SK-N-SH (cell line): Measurements from ENCODE around the gene MRPL41. TPM values are rescaled to one million over a fixed set of nuclear protein-coding genes. Genes with fewer than 3 reads are reported as not detected.

Experiments
- CTCF ChIA-PET: fragments of 300-600, 350-600 bp; formaldehyde crosslinking; extraction: SDS; loops from one replicate; lab custom pipeline; 2021; lab: Yijun Ruan, JAX
- POLR2A ChIA-PET: fragments of 350-600 bp; sonication (Branson Sonifier 250); formaldehyde crosslinking; extraction: SDS; loops from one replicate; lab custom pipeline; 2020; ENCODE audit warnings: antibody characterized with exemption, inconsistent platforms; lab: Yijun Ruan, JAX
- DNase-seq: peaks from one replicate; pipeline ENCODE4 v3.0.0; 2012
- H2AFZ ChIP-seq: fragments of 200-600 bp; sonication (generic); 2 replicates; pipeline ENCODE4 v1.8.1; 2016; ENCODE audit warnings: antibody characterized with exemption, mild to moderate bottlenecking, low read depth
- H3F3A ChIP-seq: fragments of 200-600 bp; sonication (generic); replicated peaks from 2 replicates; pipeline ENCODE3; 2016; ENCODE audit warnings: antibody characterized with exemption, mild to moderate bottlenecking; ENCODE audit not compliant: insufficient read depth
- H3K27ac ChIP-seq, 2 experiments: fragments of 200-500 bp in 1 of 2; fragments of 200-600 bp in 1 of 2; sonication (Bioruptor generic) in 1 of 2; sonication (generic), shearing (Covaris generic) in 1 of 2; 2 replicates each; pipeline versions ENCODE4 v1.5.1 to v1.6.1; 2014 to 2016; ENCODE audit warnings: low read depth in 2 of 2, inconsistent platforms in 1 of 2, low read length in 1 of 2, mild to moderate bottlenecking in 1 of 2, mixed read lengths in 1 of 2
- H3K27me3 ChIP-seq: fragments of 200-600 bp; sonication (generic), shearing (Covaris generic); 2 replicates; pipeline ENCODE4 v1.6.1; 2016; ENCODE audit warnings: mixed run types; ENCODE audit not compliant: insufficient read depth
- H3K36me3 ChIP-seq, 2 experiments: fragments of 200-500 bp in 1 of 2; fragments of 200-600 bp in 1 of 2; sonication (Bioruptor generic) in 1 of 2; sonication (generic) in 1 of 2; replicated peaks in 1 of 2; 2 replicates each; pipeline versions ENCODE3 to v1.5.1; 2014 to 2016; ENCODE audit warnings: low read length in 1 of 2, mild to moderate bottlenecking in 1 of 2; ENCODE audit not compliant: insufficient read depth in 2 of 2, control insufficient read depth in 1 of 2
- H3K4me1 ChIP-seq, 2 experiments: fragments of 200-500 bp in 1 of 2; fragments of 200-600 bp in 1 of 2; sonication (Bioruptor generic) in 1 of 2; sonication (generic), shearing (Covaris generic) in 1 of 2; 2 replicates each; pipeline versions ENCODE4 v1.5.1 to v1.6.1; 2014 to 2016; ENCODE audit warnings: low read depth in 1 of 2, low read length in 1 of 2, mixed run types in 1 of 2; ENCODE audit not compliant: insufficient read depth in 2 of 2, control insufficient read depth in 1 of 2
- H3K4me2 ChIP-seq: fragments of 200-600 bp; sonication (generic), shearing (Covaris generic); 2 replicates; pipeline ENCODE4 v1.6.1; 2017; ENCODE audit warnings: mixed run types
- H3K4me3 ChIP-seq, 2 experiments: fragments of 200-500 bp in 1 of 2; fragments of 200-600 bp in 1 of 2; sonication (Bioruptor generic) in 1 of 2; sonication (generic), shearing (Covaris generic) in 1 of 2; 2 replicates each; pipeline versions ENCODE4 v1.5.1 to v1.8.1; 2014 to 2016; ENCODE audit warnings: low read depth in 2 of 2, inconsistent platforms in 1 of 2, low read length in 1 of 2, mild to moderate bottlenecking in 1 of 2, mixed read lengths in 1 of 2, moderate library complexity in 1 of 2
- H3K79me2 ChIP-seq: fragments of 200-600 bp; sonication (generic); 2 replicates; pipeline ENCODE4 v1.8.1; 2017; ENCODE audit warnings: mild to moderate bottlenecking; ENCODE audit not compliant: insufficient read depth
- H3K9ac ChIP-seq: fragments of 200-600 bp; sonication (generic); 2 replicates; pipeline ENCODE4 v1.6.1; 2017; ENCODE audit warnings: mixed run types
- H3K9me2 ChIP-seq: fragments of 200-600 bp; sonication (generic); 2 replicates; pipeline ENCODE4 v1.6.1; 2017; ENCODE audit warnings: mixed run types
- H3K9me3 ChIP-seq: fragments of 200-600 bp; sonication (generic); 2 replicates; pipeline ENCODE4 v1.6.1; 2017; ENCODE audit warnings: mixed run types, mild to moderate bottlenecking, moderate library complexity
- H4K20me1 ChIP-seq: fragments of 200-600 bp; sonication (generic); 2 replicates; pipeline ENCODE4 v1.6.1; 2017; ENCODE audit warnings: mild to moderate bottlenecking, mixed run types; ENCODE audit not compliant: insufficient read depth
- CHD2 ChIP-seq: fragments of 150-350 bp; IDR thresholded peaks from 2 replicates; pipeline ENCODE4 v1.6.1; 2018; ENCODE audit warnings: low read length; ENCODE audit not compliant: partially characterized antibody
- CTCF ChIP-seq: fragments of 200-600 bp; sonication (generic); IDR thresholded peaks from 2 replicates; pipeline ENCODE4 v1.6.1; 2017; ENCODE audit warnings: antibody characterized with exemption, mild to moderate bottlenecking, moderate library complexity
- EP300 ChIP-seq, 2 experiments: IDR thresholded peaks; 2 replicates each; pipeline versions ENCODE4 v1.4.0 to v1.6.1; 2012; ENCODE audit warnings: borderline replicate concordance in 1 of 2, low read depth in 1 of 2, low read length in 1 of 2
- FOSL2 ChIP-seq: IDR thresholded peaks from 2 replicates; pipeline ENCODE4 v1.4.0; 2012; ENCODE audit warnings: low read depth, mild to moderate bottlenecking, moderate library complexity, borderline replicate concordance
- FOXJ3 ChIP-seq: sonication (generic); formaldehyde crosslinking; IDR thresholded peaks from 2 replicates; pipeline ENCODE4 v1.5.1; 2020; ENCODE audit warnings: mild to moderate bottlenecking, missing genetic modification reagents
- GABPA ChIP-seq: IDR thresholded peaks from 2 replicates; pipeline ENCODE4 v1.4.0; 2012; ENCODE audit warnings: low read depth, mild to moderate bottlenecking
- GATA2 ChIP-seq: sonication (generic); formaldehyde crosslinking; IDR thresholded peaks from 2 replicates; pipeline ENCODE4 v1.5.0; 2020; ENCODE audit warnings: mild to moderate bottlenecking, missing genetic modification reagents
- MAX ChIP-seq: IDR thresholded peaks from 2 replicates; pipeline ENCODE4 v1.4.0; 2012; ENCODE audit warnings: low read depth
- MEF2A ChIP-seq: IDR thresholded peaks from 2 replicates; pipeline ENCODE4 v1.4.0; 2012; ENCODE audit warnings: low read depth, borderline replicate concordance
- NFIC ChIP-seq: IDR thresholded peaks from 2 replicates; pipeline ENCODE4 v1.4.0; 2012; ENCODE audit warnings: borderline replicate concordance
- NRF1 ChIP-seq: IDR thresholded peaks from 2 replicates; pipeline ENCODE4 v1.6.1; 2012; ENCODE audit warnings: low read depth, mild to moderate bottlenecking, low read length
- POLR2AphosphoS5 ChIP-seq: IDR thresholded peaks from 2 replicates; pipeline ENCODE4 v1.6.1; 2012; ENCODE audit warnings: low read depth, low read length
- RFX5 ChIP-seq: IDR thresholded peaks from 2 replicates; pipeline ENCODE4 v1.6.1; 2012; ENCODE audit warnings: mild to moderate bottlenecking, improper control_type of control experiment, low read length
- TAF1 ChIP-seq: IDR thresholded peaks from 2 replicates; pipeline ENCODE4 v1.6.1; 2012; ENCODE audit warnings: low read depth, mild to moderate bottlenecking, low read length, moderate library complexity, borderline replicate concordance
- WGBS: methylation state at CpG from one replicate; pipeline ENCODE4 v1.1.6; 2017; ENCODE audit warnings: low lambda C conversion rate; 5-methylcytosine and 5-hydroxymethylcytosine counted together
- polyA plus RNA-seq, 3 experiments: library from polyadenylated mRNA; depleted of rRNA; stranded (reverse); fragments of >200 nt; gene quantifications; 2 replicates each; pipeline ENCODE4 v1.2.3, GENCODE V29; 2012
- TF ChIP-seq, protein P1 (sequence below): IDR thresholded peaks from 2 replicates; pipeline ENCODE4 v1.4.0; 2012; ENCODE audit warnings: low read depth, borderline replicate concordance
- TF ChIP-seq, protein P2 (sequence below): IDR thresholded peaks from 2 replicates; pipeline ENCODE4 v1.4.0; 2012; ENCODE audit warnings: low read depth, borderline replicate concordance

MRPL41 gene
- polyA plus RNA-seq, 1 of the 3 experiments (the other 2 are of a cell fraction) = 58.9 TPM

- Histone ChIP-seq H3K27ac (no peak overlapping the region), H3K4me1 (peaks cover 9 to 18% of the 10 kb centered on the region in 2 experiments; a peak in 2 of 4 replicates), H4K20me1 (peaks cover 19% of the 10 kb centered on the region), H3K36me3 (peaks cover 9 to 59% of the 10 kb centered on the region in 2 experiments), H3K9me2 (no peaks in the 10 kb centered on the region), H3K9ac (no peak overlapping the region), H3K27me3 (no peaks in the 10 kb centered on the region), H3K9me3 (no peaks in the 10 kb centered on the region), H2AFZ (no peak overlapping the region)
- ChIA-PET POLR2A (no interaction called here), CTCF (interaction anchor here (0.9 to 2.2 kb wide), 2 partner anchors 8 to 12 kb away, joined by 3 to 27 read pairs; partner anchors contain the start of gene DPH7)
- DNase-seq = no peak
- WGBS = 83% methylated on average over 2 of the region's 14 CpGs
- TF ChIP-seq, protein P1, sequence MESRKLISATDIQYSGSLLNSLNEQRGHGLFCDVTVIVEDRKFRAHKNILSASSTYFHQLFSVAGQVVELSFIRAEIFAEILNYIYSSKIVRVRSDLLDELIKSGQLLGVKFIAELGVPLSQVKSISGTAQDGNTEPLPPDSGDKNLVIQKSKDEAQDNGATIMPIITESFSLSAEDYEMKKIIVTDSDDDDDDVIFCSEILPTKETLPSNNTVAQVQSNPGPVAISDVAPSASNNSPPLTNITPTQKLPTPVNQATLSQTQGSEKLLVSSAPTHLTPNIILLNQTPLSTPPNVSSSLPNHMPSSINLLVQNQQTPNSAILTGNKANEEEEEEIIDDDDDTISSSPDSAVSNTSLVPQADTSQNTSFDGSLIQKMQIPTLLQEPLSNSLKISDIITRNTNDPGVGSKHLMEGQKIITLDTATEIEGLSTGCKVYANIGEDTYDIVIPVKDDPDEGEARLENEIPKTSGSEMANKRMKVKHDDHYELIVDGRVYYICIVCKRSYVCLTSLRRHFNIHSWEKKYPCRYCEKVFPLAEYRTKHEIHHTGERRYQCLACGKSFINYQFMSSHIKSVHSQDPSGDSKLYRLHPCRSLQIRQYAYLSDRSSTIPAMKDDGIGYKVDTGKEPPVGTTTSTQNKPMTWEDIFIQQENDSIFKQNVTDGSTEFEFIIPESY = no peak
- TF ChIP-seq TAF1 (no peak), GABPA (no peak), NFIC (no peak), NRF1 (no peak), FOSL2 (no peak)
- TF ChIP-seq, all 33 proteins: peak for 0
- H3K4me3 ChIP-seq = no peak overlapping the region
- peaks cover 21% of the 10 kb centered on the region for H3K79me2 ChIP-seq
- H3K4me2 ChIP-seq = no peak overlapping the region
- H3F3A ChIP-seq = no peaks in the 10 kb centered on the region
Observed at GRCh38 chr9:137586854-137587253, 35.2 kb downstream of the MRPL41 start.

- 95% methylated on average over 8 of the region's 13 CpGs for WGBS
- H3K4me3 ChIP-seq = no peak overlapping the region
- H3K9ac ChIP-seq = no peak overlapping the region
- peaks cover 19% of the 10 kb centered on the region for H4K20me1 ChIP-seq
- peaks cover 21% of the 10 kb centered on the region for H3K79me2 ChIP-seq
- H2AFZ ChIP-seq = no peak overlapping the region
- H3F3A ChIP-seq = no peaks in the 10 kb centered on the region
- no peak overlapping the region for H3K4me2 ChIP-seq
- H3K9me2 ChIP-seq = no peaks in the 10 kb centered on the region
- no peak for TF ChIP-seq MEF2A
- TF ChIP-seq POLR2AphosphoS5 = no peak
- TF ChIP-seq EP300 (IDR thresholded peaks at IDR 0.05; ENCODE audit: borderline replicate concordance in 1 of 2, low read depth in 1 of 2, low read length in 1 of 2) = no peak
- no peak for TF ChIP-seq CTCF
- no peak for TF ChIP-seq MAX
- no peak for TF ChIP-seq CHD2
- TF ChIP-seq GATA2 (CRISPR knock-in tag) = no peak
- no peak for TF ChIP-seq NRF1
- TF ChIP-seq TAF1 = no peak
- TF ChIP-seq RFX5 = no peak
- no peak for TF ChIP-seq NFIC
- TF ChIP-seq FOSL2 = no peak
- TF ChIP-seq FOXJ3 (CRISPR knock-in tag) = no peak
- TF ChIP-seq, protein P2, sequence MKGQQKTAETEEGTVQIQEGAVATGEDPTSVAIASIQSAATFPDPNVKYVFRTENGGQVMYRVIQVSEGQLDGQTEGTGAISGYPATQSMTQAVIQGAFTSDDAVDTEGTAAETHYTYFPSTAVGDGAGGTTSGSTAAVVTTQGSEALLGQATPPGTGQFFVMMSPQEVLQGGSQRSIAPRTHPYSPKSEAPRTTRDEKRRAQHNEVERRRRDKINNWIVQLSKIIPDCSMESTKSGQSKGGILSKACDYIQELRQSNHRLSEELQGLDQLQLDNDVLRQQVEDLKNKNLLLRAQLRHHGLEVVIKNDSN = no peak
- ChIA-PET CTCF (interaction anchor here (0.7 to 2.2 kb wide), 2 partner anchors 9 to 85 kb away, joined by 3 to 27 read pairs; partner anchors contain the start of gene DPH7), POLR2A (interaction anchor here (1.1 to 1.3 kb wide), 2 partner anchors 30 to 36 kb away, joined by 3 read pairs; partner anchors contain the start of gene EHMT1)
- no peak overlapping the region for H3K27ac ChIP-seq
- peaks cover 9 to 18% of the 10 kb centered on the region in 2 experiments; a peak in 2 of 4 replicates for H3K4me1 ChIP-seq
- no peaks in the 10 kb centered on the region for H3K27me3 ChIP-seq
- H3K36me3 ChIP-seq = peaks cover 9 to 45% of the 10 kb centered on the region in 2 experiments
- H3K9me3 ChIP-seq = no peaks in the 10 kb centered on the region
- DNase-seq = no peak
Observed at GRCh38 chr9:137588311-137588710, 36.6 kb downstream of the MRPL41 start.
